SK-N-MC (cell line): Measurements from ENCODE around the gene KCNAB2.

Experiments
- EZH2 ChIP-seq: fragments of 200-600 bp; sonication (generic); IDR thresholded peaks from one replicate; pipeline ENCODE4 v1.6.1; 2017; ENCODE audit warnings: antibody characterized with exemption
- POLR2AphosphoS5 ChIP-seq: IDR thresholded peaks from 2 replicates; pipeline ENCODE4 v1.6.1; 2012; ENCODE audit warnings: mild to moderate bottlenecking, low read depth, low read length, borderline replicate concordance

DNA sequence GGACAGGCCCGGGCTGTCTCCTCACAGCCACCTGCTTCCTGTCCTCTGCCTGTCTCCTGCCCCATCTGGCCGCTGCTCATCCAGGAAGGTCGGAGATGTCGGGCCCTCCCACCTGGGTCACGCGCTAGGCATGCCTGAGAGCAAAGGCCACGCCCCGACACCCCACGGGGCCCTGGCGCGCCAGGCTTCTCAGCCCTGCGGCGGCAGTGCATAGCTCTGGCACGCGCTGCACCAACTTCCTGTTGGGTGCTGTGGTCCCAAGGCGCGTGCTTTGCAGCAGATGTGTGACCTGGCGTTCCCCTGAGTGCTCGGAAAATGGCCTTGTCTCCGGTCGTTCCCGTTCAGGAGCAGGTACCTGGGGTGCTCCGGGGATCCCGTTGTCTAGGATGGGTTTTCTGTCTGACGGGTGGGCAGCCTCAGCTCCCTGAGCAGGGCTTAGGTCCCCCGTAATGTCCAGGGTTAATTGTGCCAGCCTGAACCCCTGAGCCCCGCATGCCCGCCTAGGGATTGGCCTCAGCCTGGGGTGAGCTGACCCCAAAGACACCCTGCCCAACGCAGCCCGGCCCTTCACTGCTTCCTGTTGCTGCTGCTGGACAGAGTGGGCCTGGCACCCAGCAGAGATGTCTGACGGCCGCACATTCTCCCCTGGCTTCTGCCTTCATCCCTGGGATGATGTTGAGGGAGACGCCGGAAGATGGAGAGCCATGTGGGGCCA lies 19.4 kb upstream of the KCNAB2 start:
- TF ChIP-seq EZH2, result no peak
- peak; percentile 78 for TF ChIP-seq POLR2AphosphoS5
